ENCODE results near the gene MTA2.

MTA2 gene

GRCh38 chr11:62595124-62595523 lies 6.5 kb downstream of the MTA2 start:
- Histone ChIP-seq H3K4me3 (ENCODE audit: low read depth, low read length) (no peak overlapping the region), H3K4me1 (ENCODE audit: control insufficient read depth, insufficient read depth, low read length) (no peaks in the 10 kb centered on the region), H3K27ac (ENCODE audit: extremely low read depth, low read depth, low read length) (no peak overlapping the region), H3K36me3 (ENCODE audit: control insufficient read depth in 2 of 2, insufficient read depth in 1 of 2, low read length in 2 of 2) (peaks cover 17 to 72% of the 10 kb centered on the region in 2 experiments; a peak in 2 of 3 replicates), H3K9me3 (ENCODE audit: control insufficient read depth, insufficient read depth, low read depth, low read length) (no peaks in the 10 kb centered on the region)
- ChIA-PET CTCF (interaction anchor here (1.4 to 2.7 kb wide), 2 partner anchors 17 to 20 kb away, joined by 5 to 15 read pairs; partner anchors contain the start of gene EML3), POLR2A (interaction anchor here (1.1 to 6.0 kb wide), 2 partner anchors 21 to 26 kb away, joined by 3 to 109 read pairs; partner anchors contain the start of genes B3GAT3 and EEF1G)
- TF ChIP-seq ZNF791 (tag by site-specific recombination; IDR thresholded peaks at IDR 0.05) (no peak), ZNF214 (tag by site-specific recombination; IDR thresholded peaks at IDR 0.05; ENCODE audit: borderline replicate concordance) (no peak), ZNF571 (tag by site-specific recombination; IDR thresholded peaks at IDR 0.05) (no peak), ZBTB26 (tag by site-specific recombination; optimal IDR thresholded peaks at IDR 0.05) (no peak), CTCF (tag by site-specific recombination; IDR thresholded peaks at IDR 0.05) (no peak), ZNF510 (tag by site-specific recombination; IDR thresholded peaks at IDR 0.05; ENCODE audit: insufficient replicate concordance) (no peak), BCL6B (tag by site-specific recombination; IDR thresholded peaks at IDR 0.05) (no peak), ZNF140 (tag by site-specific recombination; IDR thresholded peaks at IDR 0.05) (no peak), GLI4 (tag by site-specific recombination; IDR thresholded peaks at IDR 0.05) (no peak)
- TF ChIP-seq, protein P1, sequence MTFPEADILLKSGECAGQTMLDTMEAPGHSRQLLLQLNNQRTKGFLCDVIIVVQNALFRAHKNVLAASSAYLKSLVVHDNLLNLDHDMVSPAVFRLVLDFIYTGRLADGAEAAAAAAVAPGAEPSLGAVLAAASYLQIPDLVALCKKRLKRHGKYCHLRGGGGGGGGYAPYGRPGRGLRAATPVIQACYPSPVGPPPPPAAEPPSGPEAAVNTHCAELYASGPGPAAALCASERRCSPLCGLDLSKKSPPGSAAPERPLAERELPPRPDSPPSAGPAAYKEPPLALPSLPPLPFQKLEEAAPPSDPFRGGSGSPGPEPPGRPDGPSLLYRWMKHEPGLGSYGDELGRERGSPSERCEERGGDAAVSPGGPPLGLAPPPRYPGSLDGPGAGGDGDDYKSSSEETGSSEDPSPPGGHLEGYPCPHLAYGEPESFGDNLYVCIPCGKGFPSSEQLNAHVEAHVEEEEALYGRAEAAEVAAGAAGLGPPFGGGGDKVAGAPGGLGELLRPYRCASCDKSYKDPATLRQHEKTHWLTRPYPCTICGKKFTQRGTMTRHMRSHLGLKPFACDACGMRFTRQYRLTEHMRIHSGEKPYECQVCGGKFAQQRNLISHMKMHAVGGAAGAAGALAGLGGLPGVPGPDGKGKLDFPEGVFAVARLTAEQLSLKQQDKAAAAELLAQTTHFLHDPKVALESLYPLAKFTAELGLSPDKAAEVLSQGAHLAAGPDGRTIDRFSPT (tag by site-specific recombination; IDR thresholded peaks at IDR 0.05): no peak

- no peaks in the 10 kb centered on the region for H3K4me1 ChIP-seq (ENCODE audit: control insufficient read depth, insufficient read depth, low read length)
- H3K4me3 ChIP-seq (ENCODE audit: low read depth, low read length): no peak overlapping the region
- no peaks in the 10 kb centered on the region for H3K9me3 ChIP-seq (ENCODE audit: control insufficient read depth, insufficient read depth, low read depth, low read length)
- ChIA-PET CTCF (interaction anchor here (0.6 to 3.5 kb wide), 19 partner anchors 10 to 199 kb away, joined by 3 to 19 read pairs (median 4); partner anchors contain the start of genes B3GAT3, EEF1G, EML3 and LRRN4CL), POLR2A (interaction anchor here (0.6 to 6.0 kb wide), 12 partner anchors 7 to 278 kb away, joined by 3 to 140 read pairs (median 12); partner anchors contain the start of genes B3GAT3, C11orf98, CSKMT and EEF1G)
- H3K36me3 ChIP-seq (ENCODE audit: control insufficient read depth in 2 of 2, insufficient read depth in 1 of 2, low read length in 2 of 2): peaks cover 17 to 66% of the 10 kb centered on the region in 2 experiments; a peak in 2 of 3 replicates
- H3K27ac ChIP-seq (ENCODE audit: extremely low read depth, low read depth, low read length): no peak overlapping the region
- no peak for TF ChIP-seq ZNF169 (tag by site-specific recombination; IDR thresholded peaks at IDR 0.05)
- no peak for TF ChIP-seq ZBTB1 (tag by site-specific recombination; IDR thresholded peaks at IDR 0.05)
- peak; percentile 88 for TF ChIP-seq ZNF600 (tag by site-specific recombination; IDR thresholded peaks at IDR 0.05)
- no peak for TF ChIP-seq SETDB1 (IDR thresholded peaks at IDR 0.05; ENCODE audit: insufficient read length, low read length)
- no peak for TF ChIP-seq ZSCAN23 (tag by site-specific recombination; IDR thresholded peaks at IDR 0.05)
- TF ChIP-seq, protein P2, sequence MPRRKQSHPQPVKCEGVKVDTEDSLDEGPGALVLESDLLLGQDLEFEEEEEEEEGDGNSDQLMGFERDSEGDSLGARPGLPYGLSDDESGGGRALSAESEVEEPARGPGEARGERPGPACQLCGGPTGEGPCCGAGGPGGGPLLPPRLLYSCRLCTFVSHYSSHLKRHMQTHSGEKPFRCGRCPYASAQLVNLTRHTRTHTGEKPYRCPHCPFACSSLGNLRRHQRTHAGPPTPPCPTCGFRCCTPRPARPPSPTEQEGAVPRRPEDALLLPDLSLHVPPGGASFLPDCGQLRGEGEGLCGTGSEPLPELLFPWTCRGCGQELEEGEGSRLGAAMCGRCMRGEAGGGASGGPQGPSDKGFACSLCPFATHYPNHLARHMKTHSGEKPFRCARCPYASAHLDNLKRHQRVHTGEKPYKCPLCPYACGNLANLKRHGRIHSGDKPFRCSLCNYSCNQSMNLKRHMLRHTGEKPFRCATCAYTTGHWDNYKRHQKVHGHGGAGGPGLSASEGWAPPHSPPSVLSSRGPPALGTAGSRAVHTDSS (tag by site-specific recombination; IDR thresholded peaks at IDR 0.05): no peak
- peak; percentile 65 for TF ChIP-seq ZNF366 (tag by site-specific recombination; conservative IDR thresholded peaks at IDR 0.05)
- TF ChIP-seq ZNF324 (tag by site-specific recombination; IDR thresholded peaks at IDR 0.05): no peak
- no peak for TF ChIP-seq ZNF518A (tag by site-specific recombination; conservative IDR thresholded peaks at IDR 0.05; ENCODE audit: low read depth)
- TF ChIP-seq ZNF654 (tag by site-specific recombination; IDR thresholded peaks at IDR 0.05; ENCODE audit: low read depth): peak; percentile 37
Measured at GRCh38 chr11:62593434-62594044, 8.1 kb downstream of the MTA2 start.

All from HEK293 (cell line).